SU-DHL-6 (cell line): ENCODE data around the gene C10orf95.
"Not testable (repeated sequence)": the region's sequence is repeated elsewhere in the genome, so short reads cannot be mapped to it uniquely, and the experiment has no call there.

Experiments used
- EZH2phosphoT487 ChIP-seq: fragments of 200-600 bp; sonication (generic), shearing (Covaris generic); conservative IDR thresholded peaks from 2 replicates; pipeline ENCODE4 v1.6.1; 2018; ENCODE audit warnings: mild to moderate bottlenecking, antibody characterized with exemption, low read length, moderate library complexity, mixed read lengths
- TF ChIP-seq, protein P1 (sequence below): fragments of 200-600 bp; sonication (generic); IDR thresholded peaks from one replicate; pipeline ENCODE4 v1.5.1; 2017; ENCODE audit warnings: antibody characterized with exemption, mild to moderate bottlenecking, low read length, moderate library complexity; ENCODE audit not compliant: insufficient read depth, poor library complexity, severe bottlenecking

DNA sequence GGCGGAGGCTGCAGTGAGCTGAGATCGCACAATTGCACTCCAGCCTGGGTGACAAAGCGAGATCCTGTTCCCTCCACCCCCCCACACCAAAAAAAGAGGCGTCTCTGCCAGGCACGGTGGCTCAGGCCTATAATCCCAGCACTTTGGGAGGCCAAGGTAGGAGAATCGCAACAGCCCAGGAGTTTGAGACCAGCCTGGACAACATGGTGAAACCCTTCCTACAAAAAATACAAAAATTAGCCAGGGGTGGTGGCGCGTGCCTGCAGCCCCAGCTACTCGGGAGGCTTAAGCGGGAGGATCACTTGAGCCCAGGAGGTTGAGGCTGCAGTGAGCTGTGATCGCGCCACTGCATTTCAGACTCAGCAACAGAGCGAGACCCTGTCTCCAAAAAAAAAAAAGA is 49.3 kb upstream of the C10orf95 start:
- TF ChIP-seq, protein P1, sequence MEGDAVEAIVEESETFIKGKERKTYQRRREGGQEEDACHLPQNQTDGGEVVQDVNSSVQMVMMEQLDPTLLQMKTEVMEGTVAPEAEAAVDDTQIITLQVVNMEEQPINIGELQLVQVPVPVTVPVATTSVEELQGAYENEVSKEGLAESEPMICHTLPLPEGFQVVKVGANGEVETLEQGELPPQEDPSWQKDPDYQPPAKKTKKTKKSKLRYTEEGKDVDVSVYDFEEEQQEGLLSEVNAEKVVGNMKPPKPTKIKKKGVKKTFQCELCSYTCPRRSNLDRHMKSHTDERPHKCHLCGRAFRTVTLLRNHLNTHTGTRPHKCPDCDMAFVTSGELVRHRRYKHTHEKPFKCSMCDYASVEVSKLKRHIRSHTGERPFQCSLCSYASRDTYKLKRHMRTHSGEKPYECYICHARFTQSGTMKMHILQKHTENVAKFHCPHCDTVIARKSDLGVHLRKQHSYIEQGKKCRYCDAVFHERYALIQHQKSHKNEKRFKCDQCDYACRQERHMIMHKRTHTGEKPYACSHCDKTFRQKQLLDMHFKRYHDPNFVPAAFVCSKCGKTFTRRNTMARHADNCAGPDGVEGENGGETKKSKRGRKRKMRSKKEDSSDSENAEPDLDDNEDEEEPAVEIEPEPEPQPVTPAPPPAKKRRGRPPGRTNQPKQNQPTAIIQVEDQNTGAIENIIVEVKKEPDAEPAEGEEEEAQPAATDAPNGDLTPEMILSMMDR: not testable (repeated sequence)
- TF ChIP-seq EZH2phosphoT487: not testable (repeated sequence)
